DMS53 (cell line): ENCODE data around the gene LSAMP.

Experiments used
- DNase-seq: peaks from one replicate; lab custom pipeline; 2025; lab: John Stamatoyannopoulos, UW

The LSAMP gene

DNA sequence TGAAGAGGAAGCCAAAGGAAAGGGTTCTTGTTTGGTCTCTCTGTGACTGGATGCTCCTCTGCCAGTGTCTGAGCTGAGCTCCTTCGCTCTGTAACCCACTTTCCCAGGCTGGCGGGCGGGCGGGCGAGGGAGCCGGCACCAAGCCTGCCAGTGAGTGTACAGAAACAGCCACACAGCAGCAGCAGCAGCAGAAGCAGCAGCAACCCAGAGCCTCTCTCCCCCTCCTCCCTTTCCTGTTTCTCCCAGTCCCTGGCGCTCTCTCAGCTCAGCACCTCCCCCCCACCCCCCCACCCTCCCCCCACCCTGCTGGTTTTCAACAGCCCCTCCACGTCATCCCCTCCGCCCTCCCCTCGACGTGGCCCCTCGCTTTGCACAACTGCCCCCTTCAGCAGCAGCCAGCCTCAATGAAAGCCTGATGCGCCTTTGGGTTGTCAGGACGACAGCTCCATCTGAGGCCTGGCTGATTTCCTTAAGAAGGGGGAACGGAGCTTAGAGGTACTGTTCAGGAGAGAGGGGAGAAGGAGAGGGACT is at the start of gene LSAMP:
Gene LSAMP, minus strand, starts transcription at position 177 of the 531 bp plus-strand sequence.
- DNase-seq: peak; percentile 62

DNA sequence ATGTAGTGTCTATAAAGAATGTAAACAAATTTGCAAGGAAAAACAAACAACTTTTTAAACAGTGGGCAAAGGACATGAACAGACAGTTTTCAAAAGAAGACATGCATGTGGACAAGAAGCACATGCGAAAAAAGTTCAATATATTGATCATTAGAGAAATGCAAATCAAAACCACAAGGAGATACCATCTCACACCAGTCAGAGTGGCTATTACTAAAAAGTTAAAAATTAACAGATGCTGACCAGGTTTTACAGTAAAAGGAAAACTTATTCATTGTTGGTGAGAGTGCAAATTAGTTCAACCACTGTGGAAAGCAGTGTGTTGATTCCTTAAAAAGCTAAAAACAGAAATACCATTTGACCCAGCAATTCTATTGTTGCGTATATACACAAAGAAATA is 47.1 kb upstream of the LSAMP start:
- DNase-seq: no peak

DNA sequence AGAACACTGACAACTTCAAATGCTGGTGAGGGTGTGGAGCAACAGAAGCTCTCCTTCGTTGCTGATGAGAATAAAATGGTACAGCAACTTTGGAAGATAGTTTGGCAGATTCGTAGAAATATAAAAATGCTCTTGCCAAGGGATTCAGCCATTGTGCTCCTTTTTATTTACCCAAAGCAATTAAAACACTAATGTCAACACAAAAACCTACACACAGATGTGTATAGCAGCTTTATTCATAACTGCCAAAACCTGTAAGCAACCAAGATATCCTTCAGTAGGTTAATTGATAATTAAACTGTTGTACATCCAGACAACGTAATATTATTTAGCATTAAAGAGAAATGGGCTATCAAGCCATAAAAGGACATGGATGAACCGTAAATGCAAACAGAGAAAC is 37.8 kb upstream of the LSAMP start:
- peak; percentile 35 for DNase-seq

DNA sequence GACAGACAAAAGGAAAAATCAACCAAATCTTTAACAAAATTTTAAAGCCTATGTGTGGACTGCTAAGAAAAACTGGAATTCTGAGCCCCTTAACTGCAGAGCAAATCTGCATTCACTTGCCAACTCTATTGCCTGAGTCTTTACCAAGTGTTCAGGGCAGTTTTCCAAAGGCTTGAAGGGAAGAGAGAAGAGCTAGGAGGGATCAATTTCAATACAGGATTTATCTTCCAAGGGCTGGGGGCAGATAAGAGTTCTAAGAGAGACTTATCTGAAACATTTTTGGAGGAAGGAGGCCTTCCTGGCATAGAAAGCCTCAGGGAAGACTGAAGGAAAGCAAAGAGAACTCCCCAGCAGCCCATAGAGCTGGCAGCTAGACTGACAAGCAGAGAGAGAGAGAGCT is 31.4 kb upstream of the LSAMP start:
- DNase-seq: no peak

DNA sequence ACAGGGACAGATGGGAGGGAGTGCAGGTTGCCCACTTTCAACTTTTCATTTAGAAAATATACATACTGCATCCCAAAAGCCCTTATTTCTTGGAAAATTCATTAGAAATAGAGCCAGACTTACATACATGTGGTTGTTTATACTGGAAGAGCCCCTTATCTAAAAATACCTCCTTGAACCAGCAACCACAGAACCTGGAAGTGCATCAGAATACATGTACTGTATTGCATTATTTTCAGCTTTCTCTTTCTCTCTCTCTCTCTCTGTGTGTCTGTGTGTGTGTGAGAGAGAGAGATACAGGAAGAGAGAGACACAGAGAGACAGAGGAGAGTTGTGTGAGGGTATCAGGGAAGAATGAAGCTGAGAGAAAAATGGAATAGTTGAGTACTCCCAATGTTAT is 29.5 kb upstream of the LSAMP start:
- peak; percentile 50 for DNase-seq

DNA sequence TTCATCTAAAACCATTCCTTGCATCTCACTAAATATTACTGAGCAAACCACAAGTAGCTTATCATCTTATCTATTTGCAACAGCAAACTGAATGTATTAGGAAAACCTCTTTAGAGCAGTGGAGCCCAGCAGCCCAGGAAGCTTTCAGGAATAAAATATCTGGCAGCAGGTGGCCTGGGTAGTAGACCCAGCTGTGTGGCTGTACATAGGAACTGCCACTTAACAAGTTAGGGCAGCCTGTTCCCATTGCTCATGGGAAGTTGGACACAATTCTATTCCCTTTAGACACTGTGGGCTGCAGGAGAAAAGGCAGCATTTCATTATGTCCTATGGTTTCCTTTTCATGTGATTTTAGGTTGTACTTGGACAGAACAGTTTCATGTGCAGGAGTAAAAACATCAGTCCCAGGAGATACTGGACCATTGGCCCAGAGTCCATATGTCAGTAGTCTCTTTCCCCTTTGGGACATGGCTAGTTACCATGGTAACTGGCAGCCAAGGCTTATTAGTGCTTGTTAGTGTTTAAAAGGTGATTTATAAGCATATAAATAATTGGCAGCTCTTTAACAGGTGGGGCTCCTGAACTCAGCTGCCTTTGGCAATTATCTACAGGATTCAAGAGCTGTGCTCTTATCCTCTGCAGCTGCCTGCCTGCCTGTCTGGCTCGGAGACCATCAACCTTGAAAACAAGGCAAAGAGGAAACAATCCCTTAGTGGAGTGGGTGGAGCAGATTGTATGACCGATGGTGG is 28.9 kb upstream of the LSAMP start:
- peak; percentile 78 for DNase-seq

DNA sequence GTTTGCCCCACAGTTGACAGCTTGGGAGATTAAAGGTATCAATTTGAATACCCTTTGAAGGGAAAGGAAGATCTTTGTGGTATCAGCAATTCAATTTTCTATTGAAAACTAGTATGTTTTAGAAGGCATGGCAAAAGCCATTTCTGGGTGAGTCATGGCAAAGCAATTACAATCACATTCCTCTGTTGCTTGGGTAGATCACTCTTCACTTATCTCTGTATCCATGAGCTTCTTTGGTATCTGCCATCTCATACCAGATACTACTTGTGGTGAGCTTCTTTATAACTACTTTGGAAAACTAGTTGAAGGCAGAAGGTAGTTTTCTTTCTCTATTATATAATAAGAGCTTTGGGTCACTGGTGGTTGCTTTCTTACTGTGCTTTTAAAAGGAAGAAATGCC is 28.3 kb upstream of the LSAMP start:
- peak; percentile 59 for DNase-seq

DNA sequence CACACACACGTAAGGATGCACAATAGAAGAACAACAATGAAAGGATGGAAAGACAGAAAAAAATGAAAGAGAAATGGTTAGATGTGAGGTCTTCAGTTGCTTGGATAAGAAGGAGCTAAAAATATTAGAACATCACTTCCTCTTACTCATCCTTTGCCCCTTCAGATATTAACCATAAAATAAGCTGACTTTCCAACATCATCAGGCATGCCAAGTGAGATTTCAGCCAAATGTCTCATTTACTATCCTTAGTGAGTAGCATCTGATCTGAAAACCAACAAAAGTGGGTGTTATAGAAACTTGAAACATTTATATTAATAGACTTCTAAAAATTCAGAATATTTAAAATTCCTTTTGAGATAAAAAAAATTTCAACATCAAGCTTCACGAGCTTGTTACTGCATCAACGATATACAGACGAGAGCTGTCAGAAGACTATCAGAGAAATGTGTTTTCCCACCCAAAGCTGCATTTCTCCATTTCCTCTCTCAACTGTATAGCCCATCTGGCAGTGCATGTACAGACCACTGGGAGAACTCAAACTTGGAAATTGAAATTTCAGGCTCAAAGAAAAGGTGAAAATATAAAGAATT is 25.4 kb upstream of the LSAMP start:
- DNase-seq: no peak

DNA sequence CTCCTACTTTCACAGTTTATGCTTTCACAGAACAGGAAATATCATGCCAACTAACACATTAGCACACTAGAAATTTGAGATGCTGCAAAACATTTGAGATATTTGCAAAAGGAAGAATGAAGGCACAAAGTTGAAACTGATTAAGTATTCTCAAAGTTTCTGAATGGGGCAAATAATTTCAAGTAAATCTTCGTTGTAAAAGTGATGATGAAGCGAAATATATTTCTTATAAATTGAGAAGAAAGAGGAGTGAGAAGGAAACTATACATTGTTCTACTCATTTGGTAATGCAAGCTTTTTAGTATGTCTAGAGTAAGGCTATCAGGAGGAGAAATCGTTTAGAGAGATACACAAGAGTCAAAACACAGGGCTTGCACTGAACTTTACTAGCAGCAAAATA is 24.3 kb upstream of the LSAMP start:
- DNase-seq: no peak

DNA sequence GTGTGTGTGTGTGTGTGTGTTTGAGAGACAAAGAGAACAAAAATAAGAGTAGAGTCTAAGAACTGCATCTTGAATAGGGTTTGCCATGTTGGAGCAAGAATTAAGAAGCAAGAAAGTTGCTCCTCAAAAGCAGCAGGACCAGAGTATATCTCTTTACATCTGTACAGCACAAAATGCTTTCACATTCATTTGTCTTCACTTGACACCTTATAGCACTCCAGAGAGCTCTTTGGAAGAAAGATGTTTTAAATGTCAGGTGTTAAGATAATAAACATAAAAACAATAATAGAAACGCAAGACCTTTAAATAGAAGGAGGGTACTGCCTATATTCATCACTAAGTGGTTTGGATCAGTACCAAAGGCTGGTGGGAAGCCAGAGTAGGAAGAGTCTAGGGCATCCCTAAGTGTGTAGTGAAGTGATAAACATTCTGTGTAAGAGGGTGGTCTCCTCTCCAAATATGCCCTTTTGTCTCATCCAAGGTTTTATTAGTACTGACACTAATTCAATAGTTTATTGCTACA is 19.1 kb upstream of the LSAMP start:
- DNase-seq: no peak

DNA sequence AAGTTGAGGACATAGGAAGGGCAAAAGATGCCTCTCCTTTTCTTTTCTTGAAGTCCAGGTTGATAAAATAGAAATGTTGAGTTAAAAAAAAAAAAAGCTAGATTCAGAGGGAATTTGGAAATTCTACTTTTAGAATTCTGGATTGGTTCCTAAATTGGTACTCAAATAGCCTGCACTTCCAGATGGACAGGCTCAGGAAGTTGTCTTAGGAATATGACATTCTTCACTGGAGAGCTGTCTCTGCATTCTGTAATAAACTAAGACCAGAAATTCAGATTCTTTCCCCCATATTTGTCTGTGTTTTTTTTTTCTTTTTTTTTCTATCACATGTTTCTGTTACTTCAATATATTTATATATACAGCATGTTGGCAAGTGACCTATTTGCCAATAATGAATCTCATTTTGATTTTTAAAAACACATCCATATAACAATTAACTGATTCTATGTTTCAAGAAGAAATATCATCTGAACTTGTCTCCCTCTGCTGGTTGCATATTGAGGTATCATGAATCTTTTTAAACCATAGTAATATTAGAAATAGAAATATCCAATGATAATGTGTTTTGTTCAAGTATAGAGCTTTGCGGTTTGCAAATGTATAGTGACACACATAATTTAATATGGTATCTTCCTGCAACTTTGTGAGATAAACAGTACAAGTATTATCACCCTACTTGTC is 8.5 kb upstream of the LSAMP start:
- peak; percentile 39 for DNase-seq

DNA sequence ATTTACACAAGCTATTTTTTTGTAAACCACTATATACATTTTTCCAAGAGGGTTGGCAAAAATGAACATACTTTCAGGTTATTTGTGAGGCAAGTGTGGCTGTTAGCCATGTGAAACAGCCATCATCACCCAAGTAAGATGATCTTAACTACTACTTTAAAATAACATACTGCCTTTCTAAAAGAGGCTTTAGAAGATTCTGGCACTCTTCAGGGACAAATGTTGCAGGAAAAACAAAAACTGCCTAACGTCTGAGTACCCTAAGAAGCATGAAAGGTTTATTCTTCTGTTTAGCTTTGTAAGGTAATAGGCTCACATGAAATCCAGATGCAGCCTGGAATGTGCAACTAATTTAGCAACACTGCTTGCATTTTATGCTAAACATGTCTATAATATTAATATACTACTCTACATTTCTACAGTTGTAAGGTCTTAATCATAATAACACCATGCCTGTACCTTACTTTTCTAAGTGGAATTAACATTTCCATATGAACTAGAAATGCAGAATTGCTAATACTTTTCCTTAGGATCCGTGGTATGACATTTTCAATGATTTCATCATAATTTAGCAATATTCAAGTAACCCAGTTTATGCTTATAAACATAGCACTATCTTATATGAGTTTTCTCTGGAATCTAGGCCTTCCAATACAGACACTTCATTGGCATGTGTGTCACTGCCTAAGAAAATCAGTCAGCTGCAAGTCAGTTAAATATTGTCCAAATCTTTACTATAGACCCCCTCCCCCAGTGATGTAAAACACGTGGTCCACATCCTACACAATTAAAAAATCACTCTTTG is 4.5 kb upstream of the LSAMP start:
- DNase-seq: no peak

DNA sequence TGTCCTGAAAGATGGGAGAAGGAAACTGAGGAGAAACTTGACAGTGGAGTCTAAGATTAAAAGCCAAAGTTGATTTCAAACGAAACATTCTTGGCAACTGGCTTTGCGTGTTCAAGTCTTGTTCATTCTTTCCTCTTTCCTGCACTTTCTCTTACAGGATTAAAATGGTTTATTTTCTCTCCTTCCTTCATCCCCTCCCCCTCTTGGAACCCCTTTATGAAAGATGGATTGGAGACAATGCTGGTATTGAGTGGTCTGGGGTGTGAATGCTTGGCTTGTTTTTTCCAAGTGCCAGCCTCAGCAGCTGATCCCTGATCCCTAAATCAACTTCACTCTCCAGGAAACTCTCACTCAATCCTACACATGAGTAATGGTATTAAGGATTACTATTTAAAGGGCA is 703 bp upstream of the LSAMP start:
- peak; percentile 8 for DNase-seq

DNA sequence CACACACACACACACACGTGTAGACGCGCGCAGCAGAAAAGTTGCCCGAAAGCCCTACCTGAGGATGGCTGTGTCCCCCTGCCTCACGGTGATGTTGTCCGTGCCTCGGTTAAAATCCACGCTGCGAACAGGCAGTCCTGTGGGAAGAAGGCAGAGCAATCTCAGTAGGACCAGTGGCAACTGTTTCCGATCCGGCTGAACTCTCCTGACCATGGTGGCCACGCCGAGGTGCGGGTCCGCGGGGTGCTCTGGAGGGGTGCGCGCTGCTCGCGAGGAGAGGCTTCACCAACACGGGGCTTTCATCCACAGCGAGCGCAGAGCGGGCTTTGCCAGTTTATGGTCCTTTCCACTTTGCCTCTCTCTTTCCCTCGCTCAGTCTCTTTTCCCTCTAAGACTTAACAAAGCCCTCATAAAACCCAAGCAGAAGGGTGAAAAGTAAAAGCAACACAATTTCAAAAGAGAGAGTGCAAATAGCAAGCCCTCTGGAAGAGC is 422 bp downstream of the LSAMP start:
- peak; percentile 58 for DNase-seq

DNA sequence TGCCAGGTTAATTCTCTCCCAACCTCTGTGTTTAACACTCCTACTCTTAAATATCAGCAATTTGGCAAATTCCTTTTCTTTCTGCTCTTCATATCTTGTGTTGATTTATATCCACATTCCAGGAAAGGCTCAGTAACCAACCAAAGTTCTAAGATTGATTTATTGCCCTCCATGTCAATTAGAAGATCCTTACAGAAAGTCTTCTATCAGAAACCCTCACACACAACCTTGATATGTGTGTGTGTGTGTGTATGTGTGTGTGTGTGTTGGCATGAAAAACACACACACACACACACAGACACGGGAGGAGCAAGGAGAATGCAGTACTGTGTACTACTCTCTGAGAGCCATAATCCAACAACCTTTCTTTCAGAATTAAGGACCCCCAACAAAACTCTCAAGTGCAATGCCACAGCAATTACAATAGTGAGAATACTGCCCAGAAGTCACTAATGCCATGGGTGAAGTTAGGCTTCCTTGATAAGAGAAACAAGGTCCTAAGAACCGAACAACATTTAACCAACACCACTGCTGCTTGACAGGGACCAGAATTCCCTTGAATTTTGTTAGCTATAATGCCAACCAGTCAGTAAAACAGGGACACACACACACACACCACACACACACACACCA is 1.1 kb downstream of the LSAMP start:
- DNase-seq: peak; percentile 28

DNA sequence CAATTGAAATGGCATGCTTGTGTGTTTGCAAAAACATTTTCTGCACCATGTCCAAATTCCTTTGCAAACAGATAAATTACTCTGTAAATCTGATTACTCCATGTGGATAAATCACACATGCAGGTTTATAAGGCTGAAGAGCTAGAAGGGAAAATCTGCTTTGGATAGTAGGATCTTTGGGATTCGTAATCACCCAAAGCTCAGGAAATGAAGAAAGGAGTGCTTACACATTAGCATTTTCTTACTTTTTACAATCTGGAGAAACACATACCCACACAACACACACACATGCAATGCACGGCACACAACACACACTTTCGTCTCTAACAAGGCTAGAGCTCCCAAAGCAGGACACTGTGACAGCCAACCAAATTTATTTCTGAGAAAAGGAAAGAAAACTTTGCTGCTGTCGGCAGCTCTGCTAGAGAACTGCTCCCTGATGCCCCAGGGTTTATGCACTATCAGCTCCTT is 2.1 kb downstream of the LSAMP start:
- peak; percentile 16 for DNase-seq

DNA sequence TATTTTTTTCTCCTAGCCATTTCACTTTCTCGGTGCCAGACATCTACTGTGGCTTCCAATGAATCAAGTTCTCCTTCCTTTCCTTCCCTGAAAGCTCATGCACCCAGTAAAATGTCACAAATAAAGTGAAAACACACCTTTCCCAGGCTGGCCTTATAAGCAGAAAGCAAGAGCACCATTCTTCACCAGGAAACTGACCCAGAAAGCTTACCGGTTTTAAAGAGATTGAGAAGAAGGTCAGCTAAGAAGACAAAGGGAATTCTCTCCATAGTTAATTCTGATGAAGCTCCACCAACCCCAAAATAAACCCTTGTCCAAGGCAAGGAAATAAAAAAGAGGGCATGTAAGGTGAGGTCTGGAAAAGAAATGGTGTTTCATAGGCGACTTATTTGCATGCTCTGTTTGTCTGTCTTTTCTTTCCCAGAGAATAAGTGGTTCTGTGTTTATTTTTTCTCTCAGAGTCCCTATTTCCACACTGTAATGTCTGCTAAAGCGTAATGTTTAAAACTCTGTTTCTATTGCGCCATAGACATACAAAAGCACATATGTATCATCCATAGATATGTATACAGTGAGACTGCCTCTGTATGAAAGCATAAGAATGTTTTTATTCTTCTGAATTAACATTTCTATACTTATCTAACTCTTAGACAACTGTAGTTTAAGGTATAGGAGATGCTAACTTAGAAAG is 2.8 kb downstream of the LSAMP start:
- DNase-seq: peak; percentile 22

DNA sequence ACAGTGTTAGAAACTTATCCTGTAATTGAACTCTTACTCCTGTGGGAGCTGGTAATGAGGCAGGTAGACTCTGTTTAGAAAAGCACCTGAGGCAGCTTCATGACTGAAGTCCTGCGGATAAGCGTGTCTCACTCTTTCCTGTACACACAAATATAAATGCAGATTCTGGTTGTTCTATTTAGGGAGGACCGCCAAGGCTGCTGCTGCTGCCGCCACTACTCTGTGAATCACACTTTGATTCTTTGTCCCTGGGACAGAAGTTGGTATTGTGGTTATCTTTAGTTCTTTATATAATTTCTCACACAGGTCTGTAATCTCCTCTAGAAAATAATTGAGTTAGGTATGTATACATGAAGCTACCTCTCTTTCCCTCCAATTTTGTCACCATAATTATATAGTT is 3.6 kb downstream of the LSAMP start:
- DNase-seq: no peak

DNA sequence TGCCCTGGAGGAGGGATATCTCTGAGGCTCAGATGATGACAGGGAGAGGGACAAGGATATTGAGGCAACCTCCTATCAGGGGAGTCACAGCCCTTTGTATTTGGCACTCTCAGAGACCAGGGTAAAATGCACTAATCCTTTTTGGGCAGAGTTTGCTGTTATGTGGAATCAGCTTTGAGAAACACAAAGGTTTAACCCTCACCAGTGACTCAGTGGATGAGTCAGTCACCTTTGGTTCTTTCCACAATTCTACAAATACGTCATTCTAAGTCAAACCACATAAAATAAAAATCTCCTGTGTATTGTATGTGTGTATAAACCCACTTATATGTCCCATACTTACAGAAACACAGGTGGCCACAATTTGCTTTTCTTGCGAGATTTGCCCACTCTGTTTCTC is 5.1 kb downstream of the LSAMP start:
- DNase-seq: peak; percentile 61

DNA sequence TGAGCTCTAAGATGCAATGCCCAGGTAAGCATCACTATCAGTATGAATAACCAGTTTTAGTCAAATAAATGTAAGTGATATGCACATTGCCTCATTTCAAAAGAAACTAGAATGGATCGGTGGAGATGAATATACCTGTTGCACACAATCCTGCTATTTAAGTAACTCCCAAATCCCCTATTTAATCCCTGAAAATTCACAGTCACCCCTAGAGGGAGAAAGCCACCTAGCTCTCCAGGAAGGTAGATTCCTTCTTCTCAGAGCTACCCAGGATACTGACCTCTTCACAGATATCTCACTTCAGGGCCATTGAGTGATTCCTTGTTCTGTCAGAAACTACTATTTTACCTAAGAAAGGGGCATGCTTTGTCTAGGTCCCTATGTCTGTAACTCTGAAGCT is 11.7 kb downstream of the LSAMP start:
- DNase-seq: peak; percentile 7

DNA sequence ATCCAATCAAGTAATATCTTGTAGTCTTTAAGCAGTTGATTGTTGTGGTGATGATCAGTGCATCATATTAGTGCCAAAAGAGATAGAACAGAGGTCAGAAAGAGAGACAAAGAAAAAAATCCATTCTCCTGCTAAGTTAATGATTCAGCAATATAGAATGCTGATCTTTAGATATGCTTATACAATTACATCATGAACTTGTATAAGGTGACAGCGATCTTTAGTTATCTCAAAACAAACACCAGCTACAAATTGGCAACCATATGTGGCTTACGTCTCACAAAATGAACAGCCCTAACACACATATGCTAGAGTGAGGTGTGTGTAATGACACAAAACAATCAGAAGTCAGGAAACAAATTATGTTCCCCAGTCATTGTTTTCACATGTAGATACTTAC is 12.5 kb downstream of the LSAMP start:
- no peak for DNase-seq
